ENCODE results near the gene PSEN1.

DNA sequence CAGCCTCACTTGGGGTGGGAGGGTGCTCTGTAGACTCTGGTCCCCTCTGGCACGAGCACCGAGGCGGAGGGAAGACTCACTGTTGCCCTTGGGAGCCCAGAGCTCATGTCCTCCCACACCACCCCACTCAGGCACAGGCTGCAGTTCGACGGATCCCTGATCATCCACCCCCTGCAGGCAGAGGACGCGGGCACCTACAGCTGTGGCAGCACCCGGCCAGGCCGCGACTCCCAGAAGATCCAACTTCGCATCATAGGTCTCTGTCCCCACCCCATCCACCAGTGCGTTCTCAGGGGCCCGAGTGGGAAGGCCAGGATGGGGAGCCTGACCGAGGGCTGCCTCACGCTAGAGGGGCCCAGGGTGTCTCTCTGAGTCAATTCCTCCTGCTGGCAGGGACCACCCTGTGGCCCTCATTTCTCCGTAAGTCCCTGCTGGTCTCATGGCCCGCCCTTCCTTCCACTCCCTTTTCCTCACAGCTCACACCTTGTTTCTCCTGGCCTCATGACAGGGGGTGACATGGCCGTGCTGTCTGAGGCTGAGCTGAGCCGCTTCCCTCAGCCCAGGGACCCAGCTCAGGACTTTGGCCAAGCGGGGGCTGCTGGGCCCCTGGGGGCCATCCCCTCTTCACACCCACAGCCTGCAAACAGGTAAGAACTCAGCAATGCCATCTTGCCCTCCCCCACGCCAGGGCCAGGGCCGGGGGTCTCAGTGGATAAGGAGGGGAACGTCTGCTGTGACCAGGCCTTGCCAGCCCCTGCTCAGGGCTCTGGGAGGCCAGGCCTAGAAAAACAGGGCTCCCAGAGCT, 128.0 kb downstream of the PSEN1 start:
- TF ChIP-seq EZH2 (IDR thresholded peaks at IDR 0.05; ENCODE audit: insufficient read depth, poor library complexity, severe bottlenecking), result no peak
- no peak for TF ChIP-seq EZH2phosphoT487 (IDR thresholded peaks at IDR 0.05; ENCODE audit: insufficient read depth, low read depth)

Measured in GM23248 (cell line).